Nephron progenitor cell (in vitro differentiated cells): ENCODE results near the gene MORF4L2.
A peak's percentile ranks its signal among the peaks of the same experiment; 100 is the strongest.
"Not testable (repeated sequence)": the region's sequence is repeated elsewhere in the genome, so short reads cannot be mapped to it uniquely, and the experiment has no call there.

ENCODE experiments used
- DNase-seq: peaks from one replicate; pipeline ENCODE4 v3.0.0; 2021
- H3K27ac Mint-ChIP-seq: 2 replicates; pipeline ENCODE4 v1.8.0; 2021; ENCODE audit warnings: mild to moderate bottlenecking, moderate library complexity, mixed read lengths
- H3K27me3 Mint-ChIP-seq: 2 replicates; pipeline ENCODE4 v1.8.0; 2021; ENCODE audit warnings: mild to moderate bottlenecking, low read depth, mixed read lengths; ENCODE audit not compliant: poor library complexity
- H3K36me3 Mint-ChIP-seq: 2 replicates; pipeline ENCODE4 v1.8.0; 2021; ENCODE audit warnings: low read depth, mixed read lengths
- H3K4me1 Mint-ChIP-seq: 2 replicates; pipeline ENCODE4 v1.8.0; 2021; ENCODE audit warnings: mixed read lengths
- H3K4me3 Mint-ChIP-seq: 2 replicates; pipeline ENCODE4 v1.8.0; 2021; ENCODE audit warnings: mild to moderate bottlenecking, moderate library complexity, mixed read lengths
- H3K9me3 Mint-ChIP-seq: 2 replicates; pipeline ENCODE4 v1.8.0; 2021; ENCODE audit warnings: mild to moderate bottlenecking, moderate library complexity, mixed read lengths
- TF ChIP-seq, protein P1 (sequence below): fragments of 200-600 bp; sonication (generic); IDR thresholded peaks from 2 replicates; pipeline ENCODE4 v1.5.0; 2021; ENCODE audit warnings: antibody characterized with exemption

Gene MORF4L2

GRCh38 chrX:103644125-103644524, 42.4 kb downstream of the MORF4L2 start:
- H3K27ac Mint-ChIP-seq: no peak overlapping the region
- TF ChIP-seq, protein P1, sequence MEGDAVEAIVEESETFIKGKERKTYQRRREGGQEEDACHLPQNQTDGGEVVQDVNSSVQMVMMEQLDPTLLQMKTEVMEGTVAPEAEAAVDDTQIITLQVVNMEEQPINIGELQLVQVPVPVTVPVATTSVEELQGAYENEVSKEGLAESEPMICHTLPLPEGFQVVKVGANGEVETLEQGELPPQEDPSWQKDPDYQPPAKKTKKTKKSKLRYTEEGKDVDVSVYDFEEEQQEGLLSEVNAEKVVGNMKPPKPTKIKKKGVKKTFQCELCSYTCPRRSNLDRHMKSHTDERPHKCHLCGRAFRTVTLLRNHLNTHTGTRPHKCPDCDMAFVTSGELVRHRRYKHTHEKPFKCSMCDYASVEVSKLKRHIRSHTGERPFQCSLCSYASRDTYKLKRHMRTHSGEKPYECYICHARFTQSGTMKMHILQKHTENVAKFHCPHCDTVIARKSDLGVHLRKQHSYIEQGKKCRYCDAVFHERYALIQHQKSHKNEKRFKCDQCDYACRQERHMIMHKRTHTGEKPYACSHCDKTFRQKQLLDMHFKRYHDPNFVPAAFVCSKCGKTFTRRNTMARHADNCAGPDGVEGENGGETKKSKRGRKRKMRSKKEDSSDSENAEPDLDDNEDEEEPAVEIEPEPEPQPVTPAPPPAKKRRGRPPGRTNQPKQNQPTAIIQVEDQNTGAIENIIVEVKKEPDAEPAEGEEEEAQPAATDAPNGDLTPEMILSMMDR: no peak
- no peaks in the 10 kb centered on the region for H3K4me1 Mint-ChIP-seq
- H3K27me3 Mint-ChIP-seq: peaks cover 14% of the 10 kb centered on the region
- no peaks in the 10 kb centered on the region for H3K36me3 Mint-ChIP-seq
- DNase-seq: no peak
- peaks cover 30% of the 10 kb centered on the region for H3K9me3 Mint-ChIP-seq
- H3K4me3 Mint-ChIP-seq: no peak overlapping the region

- H3K36me3 Mint-ChIP-seq: no peaks in the 10 kb centered on the region
- TF ChIP-seq, protein P1: no peak
- H3K4me3 Mint-ChIP-seq: no peak overlapping the region
- H3K27me3 Mint-ChIP-seq: peaks cover 13% of the 10 kb centered on the region
- H3K9me3 Mint-ChIP-seq: peaks cover 3% of the 10 kb centered on the region
- no peak overlapping the region for H3K27ac Mint-ChIP-seq
- DNase-seq: no peak
- H3K4me1 Mint-ChIP-seq: peaks cover 4% of the 10 kb centered on the region
These were observed 45.9 kb downstream of the MORF4L2 start for GRCh38 chrX:103640401-103641155.

DNA sequence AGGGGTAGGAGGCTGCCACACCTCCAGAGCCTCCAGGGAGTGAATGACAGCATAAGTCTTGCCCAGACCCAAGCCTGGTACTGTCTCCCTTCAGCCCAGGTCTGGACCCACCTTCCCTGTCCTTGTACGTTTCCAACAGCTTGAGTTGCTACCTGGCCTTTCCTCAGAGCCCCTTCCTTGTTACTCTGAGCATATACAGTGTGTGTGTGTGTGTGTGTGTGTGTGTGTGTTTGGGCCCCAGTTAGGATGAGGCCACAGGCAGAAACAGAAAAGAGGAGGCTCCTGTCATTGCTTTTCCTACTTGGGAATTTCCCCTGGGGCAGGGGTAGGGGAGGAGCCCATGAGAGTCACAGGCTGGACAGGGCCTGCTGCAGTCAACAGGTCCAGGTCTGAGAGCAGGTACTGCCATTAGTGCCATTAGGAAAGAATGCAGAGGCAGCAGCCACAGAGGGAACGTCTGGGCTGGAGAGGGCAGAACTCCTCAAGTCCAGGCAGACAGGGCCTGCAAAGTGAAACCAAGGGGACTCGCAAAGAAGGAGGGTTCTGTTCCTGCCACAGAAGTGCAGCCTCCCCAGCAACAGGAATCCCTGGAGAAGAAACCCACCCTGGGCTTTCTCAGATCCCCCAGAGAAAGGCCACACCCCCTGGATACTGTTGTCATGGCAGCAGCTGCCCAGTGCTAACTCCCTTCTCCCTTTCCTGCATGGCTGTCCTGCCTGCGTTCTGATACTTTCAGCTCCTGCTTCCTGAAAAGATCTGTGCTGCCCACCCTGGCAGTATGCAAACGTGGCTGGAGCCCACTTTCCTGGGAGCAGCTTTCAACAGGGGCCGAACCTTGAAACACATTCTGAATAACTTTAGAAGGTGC, 47.8 kb downstream of the MORF4L2 start:
- DNase-seq: peak; percentile 79
- H3K9me3 Mint-ChIP-seq, H3K27me3 Mint-ChIP-seq, H3K27ac Mint-ChIP-seq, H3K36me3 Mint-ChIP-seq, H3K4me1 Mint-ChIP-seq, H3K4me3 Mint-ChIP-seq: not testable (repeated sequence)

DNA sequence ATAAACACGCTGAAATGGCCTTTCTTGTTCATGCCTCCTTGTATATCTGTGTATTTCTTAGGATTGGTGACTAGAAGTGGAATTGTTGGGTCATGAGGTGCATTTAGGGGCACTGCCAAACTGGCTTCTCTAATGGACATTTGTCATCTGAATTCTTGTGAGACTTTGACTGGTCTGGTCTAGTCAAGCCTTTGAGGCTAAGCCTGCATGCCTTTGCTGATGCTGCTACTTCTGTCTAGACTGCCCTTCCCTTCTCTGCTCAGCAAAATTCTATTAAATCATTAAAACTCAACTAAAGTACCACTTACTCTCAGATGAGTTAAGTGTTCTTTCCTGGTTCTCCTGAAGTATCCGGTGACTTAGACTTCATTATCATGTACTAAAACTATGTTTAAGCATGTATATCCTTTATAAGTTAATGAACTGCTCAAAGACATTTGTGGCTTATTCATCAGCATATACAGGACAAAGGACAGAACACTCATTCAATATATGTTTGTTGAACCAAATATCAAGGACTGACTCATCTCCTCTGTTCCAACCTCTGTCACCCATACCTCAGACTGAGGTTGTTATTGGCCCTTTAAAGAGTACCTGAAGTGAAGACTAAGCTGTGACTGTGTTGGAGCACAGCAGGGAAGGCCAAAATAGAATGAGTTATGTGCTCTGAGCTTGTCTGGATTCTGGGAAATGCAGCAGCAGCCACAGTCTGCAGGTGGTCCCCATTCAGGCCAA, 48.7 kb downstream of the MORF4L2 start:
- Mint-ChIP-seq H3K4me3 (no peak overlapping the region), H3K9me3 (no peaks in the 10 kb centered on the region), H3K27me3 (peaks cover 3% of the 10 kb centered on the region), H3K36me3 (no peaks in the 10 kb centered on the region), H3K27ac (no peak overlapping the region), H3K4me1 (peaks cover 4% of the 10 kb centered on the region)
- DNase-seq: no peak
- TF ChIP-seq, protein P1: no peak

DNA sequence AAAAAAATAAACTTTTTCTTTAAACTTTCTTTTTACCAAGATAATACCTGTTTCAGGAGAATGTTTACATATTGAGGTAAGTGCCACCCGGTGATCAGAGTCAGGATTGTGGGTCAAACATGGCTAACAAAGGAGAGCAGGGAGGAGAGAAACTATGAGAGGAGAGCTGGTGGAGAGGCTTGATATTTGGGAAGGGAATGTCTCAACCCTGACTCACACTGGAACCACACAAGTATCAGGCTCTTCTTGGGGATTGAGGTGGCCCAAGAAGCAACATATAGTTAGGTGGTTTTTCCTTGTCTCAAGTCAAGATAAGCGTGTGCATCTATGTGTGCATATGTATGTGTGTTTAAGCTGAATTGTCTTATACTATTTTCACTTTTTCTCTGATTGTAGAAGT, 51.1 kb downstream of the MORF4L2 start:
- no peak overlapping the region for H3K27ac Mint-ChIP-seq
- no peaks in the 10 kb centered on the region for H3K36me3 Mint-ChIP-seq
- no peaks in the 10 kb centered on the region for H3K9me3 Mint-ChIP-seq
- TF ChIP-seq, protein P1: no peak
- peaks cover 4% of the 10 kb centered on the region for H3K4me1 Mint-ChIP-seq
- no peak overlapping the region for H3K4me3 Mint-ChIP-seq
- no peak for DNase-seq
- H3K27me3 Mint-ChIP-seq: peaks cover 3% of the 10 kb centered on the region

DNA sequence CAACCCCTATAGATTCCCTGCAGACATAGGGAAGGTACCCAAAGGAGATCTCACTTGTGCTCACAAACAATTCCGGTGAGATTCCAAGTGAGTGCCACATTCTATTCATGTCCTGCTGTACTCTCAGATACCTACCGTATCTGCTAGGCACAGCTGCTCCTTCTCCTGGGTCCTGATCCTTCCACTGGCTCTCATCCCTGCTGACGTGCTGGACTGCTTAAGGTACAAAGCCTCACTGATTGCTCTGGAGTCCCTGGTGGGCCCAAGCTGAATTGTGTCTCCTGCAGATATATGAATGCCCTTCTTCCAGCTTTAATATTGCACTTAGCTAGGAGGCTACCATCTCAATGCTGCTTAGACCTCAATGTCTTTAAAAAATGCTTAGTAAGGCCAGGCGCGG, 55.4 kb downstream of the MORF4L2 start:
- no peaks in the 10 kb centered on the region for H3K36me3 Mint-ChIP-seq
- TF ChIP-seq, protein P1: no peak
- no peak for DNase-seq
- no peak overlapping the region for H3K4me3 Mint-ChIP-seq
- no peak overlapping the region for H3K27ac Mint-ChIP-seq
- no peaks in the 10 kb centered on the region for H3K9me3 Mint-ChIP-seq
- H3K27me3 Mint-ChIP-seq: no peaks in the 10 kb centered on the region
- peaks cover 16% of the 10 kb centered on the region for H3K4me1 Mint-ChIP-seq
